ENCODE measurements around the gene FGF12.

Gene FGF12

GRCh38 chr3:192570315-192570714, 157.0 kb downstream of the FGF12 start:
- no peak overlapping the region for H3K27ac ChIP-seq (ENCODE audit: low read depth in 2 of 2, low read length in 2 of 2)

GRCh38 chr3:192566706-192567290, 160.5 kb downstream of the FGF12 start:
- Histone ChIP-seq H3K9ac (ENCODE audit: low read depth in 1 of 2, low read length in 2 of 2) (no peak overlapping the region), H3K4me3 (ENCODE audit: low read length in 2 of 2) (no peak overlapping the region), H3K36me3 (ENCODE audit: control insufficient read depth in 2 of 2, insufficient read depth in 2 of 2, low read length in 2 of 2) (no peaks in the 10 kb centered on the region), H3K4me1 (ENCODE audit: control insufficient read depth in 2 of 2, insufficient read depth in 2 of 2, low read length in 2 of 2) (peaks cover 0 to 5% of the 10 kb centered on the region in 2 donors), H3K9me3 (ENCODE audit: control insufficient read depth in 2 of 2, low read length in 2 of 2) (no peaks in the 10 kb centered on the region), H3K27ac (ENCODE audit: low read depth in 2 of 2, low read length in 2 of 2) (no peak overlapping the region), H3K27me3 (ENCODE audit: control insufficient read depth in 2 of 2, insufficient read depth in 2 of 2, low read length in 2 of 2) (no peaks in the 10 kb centered on the region)

More at GRCh38 chr3:192570315-192570714, 157.0 kb downstream of the FGF12 start:
- H3K4me1 ChIP-seq (ENCODE audit: control insufficient read depth in 2 of 2, insufficient read depth in 2 of 2, low read length in 2 of 2): peaks cover 0 to 5% of the 10 kb centered on the region in 2 donors
- H3K36me3 ChIP-seq (ENCODE audit: control insufficient read depth in 2 of 2, insufficient read depth in 2 of 2, low read length in 2 of 2): no peaks in the 10 kb centered on the region
- H3K9me3 ChIP-seq (ENCODE audit: control insufficient read depth in 2 of 2, low read length in 2 of 2): no peaks in the 10 kb centered on the region
- no peaks in the 10 kb centered on the region for H3K27me3 ChIP-seq (ENCODE audit: control insufficient read depth in 2 of 2, insufficient read depth in 2 of 2, low read length in 2 of 2)
- no peak overlapping the region for H3K4me3 ChIP-seq (ENCODE audit: low read length in 2 of 2)
- no peak overlapping the region for H3K9ac ChIP-seq (ENCODE audit: low read depth in 1 of 2, low read length in 2 of 2)

DNA sequence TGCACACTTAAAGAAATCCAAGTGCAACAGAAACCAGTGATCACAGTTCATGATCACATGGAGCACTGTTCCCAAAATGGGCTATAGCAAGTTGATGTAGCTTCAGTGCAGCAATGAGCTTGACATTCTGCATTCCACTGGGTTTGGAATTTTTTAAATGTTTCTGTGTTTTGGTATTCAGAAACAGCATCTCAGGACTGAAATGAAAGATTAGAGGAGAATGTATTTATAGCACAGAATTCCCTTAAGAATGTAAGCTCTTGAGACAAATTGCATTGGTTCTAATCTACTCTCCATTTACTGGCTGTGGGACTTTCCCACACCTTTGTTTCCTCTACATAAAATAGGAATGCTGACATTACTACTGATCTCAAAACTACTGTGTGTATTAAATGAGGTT, 162.7 kb downstream of the FGF12 start:
- no peak overlapping the region for H3K4me3 ChIP-seq (ENCODE audit: low read length in 2 of 2)
- no peak overlapping the region for H3K27ac ChIP-seq (ENCODE audit: low read depth in 2 of 2, low read length in 2 of 2)
- H3K9me3 ChIP-seq (ENCODE audit: control insufficient read depth in 2 of 2, low read length in 2 of 2): no peaks in the 10 kb centered on the region
- no peak overlapping the region for H3K9ac ChIP-seq (ENCODE audit: low read depth in 1 of 2, low read length in 2 of 2)
- no peaks in the 10 kb centered on the region for H3K36me3 ChIP-seq (ENCODE audit: control insufficient read depth in 2 of 2, insufficient read depth in 2 of 2, low read length in 2 of 2)
- H3K27me3 ChIP-seq (ENCODE audit: control insufficient read depth in 2 of 2, insufficient read depth in 2 of 2, low read length in 2 of 2): no peaks in the 10 kb centered on the region
- H3K4me1 ChIP-seq (ENCODE audit: control insufficient read depth in 2 of 2, insufficient read depth in 2 of 2, low read length in 2 of 2): no peaks in the 10 kb centered on the region

DNA sequence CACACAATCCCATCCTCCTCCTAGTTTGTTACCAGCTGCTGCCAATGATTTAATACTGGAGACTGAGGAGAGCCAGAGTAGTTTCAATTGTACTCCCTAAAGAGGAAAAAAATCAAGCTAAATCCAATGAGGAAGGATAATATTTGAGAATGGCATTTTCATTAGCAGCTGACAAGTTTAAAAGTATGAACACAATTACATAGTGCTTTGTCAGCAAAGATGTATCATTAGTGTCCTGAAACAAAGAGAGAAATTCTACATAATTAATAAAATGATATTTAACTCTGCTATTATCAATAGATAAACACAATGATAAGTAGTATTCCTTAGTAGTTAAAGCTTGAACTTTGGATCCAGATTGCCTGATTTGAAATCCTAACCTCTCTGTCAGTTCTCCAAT, 163.9 kb downstream of the FGF12 start:
- H3K27me3 ChIP-seq (ENCODE audit: control insufficient read depth in 2 of 2, insufficient read depth in 2 of 2, low read length in 2 of 2): no peaks in the 10 kb centered on the region
- H3K9ac ChIP-seq (ENCODE audit: low read depth in 1 of 2, low read length in 2 of 2): no peak overlapping the region
- H3K27ac ChIP-seq (ENCODE audit: low read depth in 2 of 2, low read length in 2 of 2): no peak overlapping the region
- H3K4me3 ChIP-seq (ENCODE audit: low read length in 2 of 2): no peak overlapping the region
- H3K4me1 ChIP-seq (ENCODE audit: control insufficient read depth in 2 of 2, insufficient read depth in 2 of 2, low read length in 2 of 2): no peaks in the 10 kb centered on the region
- no peaks in the 10 kb centered on the region for H3K9me3 ChIP-seq (ENCODE audit: control insufficient read depth in 2 of 2, low read length in 2 of 2)
- no peaks in the 10 kb centered on the region for H3K36me3 ChIP-seq (ENCODE audit: control insufficient read depth in 2 of 2, insufficient read depth in 2 of 2, low read length in 2 of 2)

DNA sequence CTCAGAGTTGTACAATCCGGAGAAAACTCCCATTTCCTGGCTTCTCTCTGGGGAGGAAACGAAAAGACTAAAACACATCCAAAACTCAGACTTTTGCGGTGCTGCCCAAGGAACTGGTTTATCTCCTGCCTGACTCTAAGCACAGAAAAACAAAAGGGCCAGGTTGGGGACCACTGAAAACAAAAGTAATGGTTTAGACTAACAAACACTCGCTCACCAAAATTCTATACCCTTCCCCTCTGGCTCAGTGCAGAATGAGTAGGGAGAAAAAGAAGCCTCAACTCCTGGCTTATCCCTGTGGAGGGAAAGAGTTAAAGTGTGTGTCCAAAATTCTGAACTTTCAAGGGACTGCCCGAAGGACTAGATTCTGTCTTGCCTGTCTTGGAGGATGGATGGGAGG, 173.6 kb downstream of the FGF12 start:
- Histone ChIP-seq H3K9me3 (ENCODE audit: control insufficient read depth in 2 of 2, low read length in 2 of 2) (no peaks in the 10 kb centered on the region), H3K36me3 (ENCODE audit: control insufficient read depth in 2 of 2, insufficient read depth in 2 of 2, low read length in 2 of 2) (no peaks in the 10 kb centered on the region), H3K4me3 (ENCODE audit: low read length in 2 of 2) (no peak overlapping the region), H3K9ac (ENCODE audit: low read depth in 1 of 2, low read length in 2 of 2) (no peak overlapping the region), H3K27ac (ENCODE audit: low read depth in 2 of 2, low read length in 2 of 2) (no peak overlapping the region), H3K27me3 (ENCODE audit: control insufficient read depth in 2 of 2, insufficient read depth in 2 of 2, low read length in 2 of 2) (no peaks in the 10 kb centered on the region), H3K4me1 (ENCODE audit: control insufficient read depth in 2 of 2, insufficient read depth in 2 of 2, low read length in 2 of 2) (no peaks in the 10 kb centered on the region)

- no peaks in the 10 kb centered on the region for H3K4me1 ChIP-seq (ENCODE audit: control insufficient read depth in 2 of 2, insufficient read depth in 2 of 2, low read length in 2 of 2)
- H3K9me3 ChIP-seq (ENCODE audit: control insufficient read depth in 2 of 2, low read length in 2 of 2): no peaks in the 10 kb centered on the region
- no peak overlapping the region for H3K4me3 ChIP-seq (ENCODE audit: low read length in 2 of 2)
- H3K9ac ChIP-seq (ENCODE audit: low read depth in 1 of 2, low read length in 2 of 2): no peak overlapping the region
- H3K36me3 ChIP-seq (ENCODE audit: control insufficient read depth in 2 of 2, insufficient read depth in 2 of 2, low read length in 2 of 2): no peaks in the 10 kb centered on the region
- H3K27ac ChIP-seq (ENCODE audit: low read depth in 2 of 2, low read length in 2 of 2): no peak overlapping the region
- H3K27me3 ChIP-seq (ENCODE audit: control insufficient read depth in 2 of 2, insufficient read depth in 2 of 2, low read length in 2 of 2): no peaks in the 10 kb centered on the region
Observed at GRCh38 chr3:192550356-192550755, 177.0 kb downstream of the FGF12 start.

DNA sequence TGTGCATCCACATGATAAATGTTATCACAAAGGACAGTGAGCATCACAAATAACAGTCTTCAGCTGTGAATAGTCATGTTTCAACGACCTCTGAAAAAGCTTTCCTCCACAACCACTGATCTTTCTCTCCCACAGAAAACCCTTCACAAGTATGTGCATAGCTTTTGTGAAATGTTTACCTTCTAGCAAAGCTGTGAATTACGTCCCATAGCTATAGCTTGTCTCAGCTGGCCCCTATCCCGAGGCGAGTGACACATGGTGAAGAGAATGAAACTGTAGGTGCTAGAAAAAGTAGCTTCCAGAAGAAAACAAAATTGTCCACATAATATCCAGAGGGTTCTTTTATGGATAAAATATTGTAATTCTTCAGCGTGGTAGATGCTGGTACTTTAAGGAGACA, 182.0 kb downstream of the FGF12 start:
- no peaks in the 10 kb centered on the region for H3K9me3 ChIP-seq (ENCODE audit: control insufficient read depth in 2 of 2, low read length in 2 of 2)
- no peak overlapping the region for H3K4me3 ChIP-seq (ENCODE audit: low read length in 2 of 2)
- H3K4me1 ChIP-seq (ENCODE audit: control insufficient read depth in 2 of 2, insufficient read depth in 2 of 2, low read length in 2 of 2): no peaks in the 10 kb centered on the region
- H3K27me3 ChIP-seq (ENCODE audit: control insufficient read depth in 2 of 2, insufficient read depth in 2 of 2, low read length in 2 of 2): no peaks in the 10 kb centered on the region
- no peaks in the 10 kb centered on the region for H3K36me3 ChIP-seq (ENCODE audit: control insufficient read depth in 2 of 2, insufficient read depth in 2 of 2, low read length in 2 of 2)
- H3K27ac ChIP-seq (ENCODE audit: low read depth in 2 of 2, low read length in 2 of 2): no peak overlapping the region
- no peak overlapping the region for H3K9ac ChIP-seq (ENCODE audit: low read depth in 1 of 2, low read length in 2 of 2)

GRCh38 chr3:192543163-192543562, 184.2 kb downstream of the FGF12 start:
- H3K27ac ChIP-seq (ENCODE audit: low read depth in 2 of 2, low read length in 2 of 2): no peak overlapping the region

GRCh38 chr3:192516820-192517219, 210.5 kb downstream of the FGF12 start:
- Histone ChIP-seq H3K9me3 (ENCODE audit: control insufficient read depth in 2 of 2, low read length in 2 of 2) (no peaks in the 10 kb centered on the region), H3K27me3 (ENCODE audit: control insufficient read depth in 2 of 2, insufficient read depth in 2 of 2, low read length in 2 of 2) (peaks cover 2 to 3% of the 10 kb centered on the region in 2 donors), H3K9ac (ENCODE audit: low read depth in 1 of 2, low read length in 2 of 2) (no peak overlapping the region), H3K4me1 (ENCODE audit: control insufficient read depth in 2 of 2, insufficient read depth in 2 of 2, low read length in 2 of 2) (no peaks in the 10 kb centered on the region), H3K27ac (ENCODE audit: low read depth in 2 of 2, low read length in 2 of 2) (no peak overlapping the region), H3K36me3 (ENCODE audit: control insufficient read depth in 2 of 2, insufficient read depth in 2 of 2, low read length in 2 of 2) (no peaks in the 10 kb centered on the region), H3K4me3 (ENCODE audit: low read length in 2 of 2) (no peak overlapping the region)

More at GRCh38 chr3:192543163-192543562, 184.2 kb downstream of the FGF12 start:
- Histone ChIP-seq H3K9ac (ENCODE audit: low read depth in 1 of 2, low read length in 2 of 2) (no peak overlapping the region), H3K9me3 (ENCODE audit: control insufficient read depth in 2 of 2, low read length in 2 of 2) (no peaks in the 10 kb centered on the region), H3K27me3 (ENCODE audit: control insufficient read depth in 2 of 2, insufficient read depth in 2 of 2, low read length in 2 of 2) (no peaks in the 10 kb centered on the region), H3K4me3 (ENCODE audit: low read length in 2 of 2) (no peak overlapping the region), H3K36me3 (ENCODE audit: control insufficient read depth in 2 of 2, insufficient read depth in 2 of 2, low read length in 2 of 2) (no peaks in the 10 kb centered on the region), H3K4me1 (ENCODE audit: control insufficient read depth in 2 of 2, insufficient read depth in 2 of 2, low read length in 2 of 2) (no peaks in the 10 kb centered on the region)

GRCh38 chr3:192515664-192516045, 211.7 kb downstream of the FGF12 start:
- Histone ChIP-seq H3K4me1 (ENCODE audit: control insufficient read depth in 2 of 2, insufficient read depth in 2 of 2, low read length in 2 of 2) (no peaks in the 10 kb centered on the region), H3K9ac (ENCODE audit: low read depth in 1 of 2, low read length in 2 of 2) (no peak overlapping the region), H3K4me3 (ENCODE audit: low read length in 2 of 2) (no peak overlapping the region), H3K36me3 (ENCODE audit: control insufficient read depth in 2 of 2, insufficient read depth in 2 of 2, low read length in 2 of 2) (no peaks in the 10 kb centered on the region), H3K9me3 (ENCODE audit: control insufficient read depth in 2 of 2, low read length in 2 of 2) (no peaks in the 10 kb centered on the region), H3K27me3 (ENCODE audit: control insufficient read depth in 2 of 2, insufficient read depth in 2 of 2, low read length in 2 of 2) (peaks cover 2 to 6% of the 10 kb centered on the region in 2 donors), H3K27ac (ENCODE audit: low read depth in 2 of 2, low read length in 2 of 2) (no peak overlapping the region)

Measured in mucosa of rectum (tissue), 2 donors.